Measurements from ENCODE around the gene CFAP119.
"Not testable (repeated sequence)": the region's sequence is repeated elsewhere in the genome, so short reads cannot be mapped to it uniquely, and the experiment has no call there.

CFAP119 gene

DNA sequence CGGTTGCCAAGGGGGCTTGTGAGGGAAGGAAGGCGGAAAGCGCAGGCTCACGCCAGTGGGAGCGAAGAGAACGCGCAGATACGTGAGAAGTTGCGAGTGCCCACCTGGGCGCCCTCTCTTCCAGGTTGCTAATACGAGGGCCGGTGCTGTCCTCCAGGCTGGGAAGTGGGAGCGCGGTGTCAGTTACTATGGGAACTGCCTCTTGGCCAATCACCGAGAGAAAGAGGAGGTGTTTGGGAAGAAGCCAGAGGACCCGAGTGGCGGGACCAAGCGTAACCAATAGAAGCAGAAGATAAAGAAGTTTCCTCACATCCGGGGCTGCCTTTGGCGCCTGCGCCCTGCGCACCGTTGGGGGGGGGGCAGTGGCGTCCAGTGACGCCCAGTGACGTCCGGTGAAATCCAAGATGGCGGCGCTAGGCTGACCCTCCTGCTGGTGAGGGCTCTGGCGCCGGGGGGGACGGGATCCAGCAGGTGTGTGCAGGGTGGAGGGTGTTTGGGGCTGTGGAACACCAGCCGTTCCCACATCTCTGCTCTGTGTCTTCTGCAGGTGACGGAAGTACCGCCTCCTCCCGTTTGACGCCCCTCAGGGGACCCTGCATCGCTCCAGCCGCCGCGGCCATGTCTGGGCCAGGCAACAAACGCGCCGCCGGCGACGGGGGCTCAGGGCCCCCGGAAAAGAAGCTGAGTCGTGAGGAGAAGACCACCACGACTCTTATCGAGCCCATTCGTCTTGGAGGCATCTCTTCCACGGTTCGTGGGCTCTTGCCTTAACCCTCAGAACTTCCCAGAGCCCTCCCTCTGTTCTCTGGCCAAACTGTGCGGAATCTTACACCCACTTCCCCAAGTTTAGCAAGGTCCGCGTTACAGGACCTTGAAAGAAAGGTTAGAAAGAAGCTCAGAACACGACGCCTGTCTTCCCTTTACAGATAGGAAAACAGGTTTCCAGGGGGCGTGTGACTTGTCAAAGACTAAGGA lies at the start of gene CFAP119, which contains the start of gene RNF40:
Gene CFAP119, minus strand, starts transcription at position 135 of the 975 bp plus-strand sequence. CDS start 314 bp downstream, outside the sequence.
Gene RNF40, plus strand, starts transcription at position 395 of the 975 bp plus-strand sequence. Its CDS starts 224 bp downstream, at position 619.
- DNase-seq, result peak; percentile 92

DNA sequence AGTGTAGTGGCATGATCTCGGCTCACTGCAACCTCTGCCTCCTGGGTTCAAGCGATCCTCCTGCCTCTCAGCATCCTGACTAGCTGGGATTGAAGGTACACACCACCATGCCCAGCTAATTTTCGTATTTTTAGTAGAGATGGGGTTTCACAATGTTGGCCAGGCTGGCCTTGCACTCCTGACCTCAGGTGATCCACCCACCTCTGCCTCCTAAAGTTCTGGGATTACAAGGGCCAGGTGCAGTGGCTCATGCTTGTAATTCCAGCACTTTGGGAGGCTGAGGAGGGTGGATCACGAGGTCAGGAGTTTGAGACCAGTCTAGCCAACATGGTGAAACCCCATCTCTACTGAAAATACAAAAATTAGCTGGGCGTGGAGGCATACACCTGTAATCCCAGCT lies 47.8 kb upstream of the CFAP119 start:
- not testable (repeated sequence) for DNase-seq

DNA sequence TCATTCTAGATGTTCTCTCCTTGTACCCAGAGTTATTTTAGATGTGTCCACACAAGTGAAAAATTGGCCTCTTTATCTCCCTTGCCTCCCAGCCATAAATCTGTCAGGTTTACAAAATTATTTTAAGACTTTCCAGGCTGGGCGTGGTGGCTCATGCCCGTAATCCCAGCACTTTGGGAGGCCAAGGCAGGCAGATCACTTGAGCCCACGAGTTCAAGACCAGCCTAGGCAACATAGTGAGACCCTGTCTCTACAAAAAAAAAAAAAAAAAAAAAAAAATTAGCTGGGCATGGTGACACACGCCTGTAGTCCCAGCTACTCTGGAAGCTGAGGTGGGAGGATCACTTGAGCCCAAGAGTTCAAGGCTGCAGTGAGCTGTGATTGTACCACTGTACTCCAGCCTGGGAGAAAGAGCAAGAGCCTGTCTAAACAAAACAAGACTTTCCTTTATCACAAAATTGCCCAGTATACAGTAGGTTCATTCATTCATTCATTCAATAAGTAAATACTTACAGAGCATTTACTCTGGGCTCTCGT lies 47.1 kb upstream of the CFAP119 start:
- DNase-seq, result not testable (repeated sequence)

DNA sequence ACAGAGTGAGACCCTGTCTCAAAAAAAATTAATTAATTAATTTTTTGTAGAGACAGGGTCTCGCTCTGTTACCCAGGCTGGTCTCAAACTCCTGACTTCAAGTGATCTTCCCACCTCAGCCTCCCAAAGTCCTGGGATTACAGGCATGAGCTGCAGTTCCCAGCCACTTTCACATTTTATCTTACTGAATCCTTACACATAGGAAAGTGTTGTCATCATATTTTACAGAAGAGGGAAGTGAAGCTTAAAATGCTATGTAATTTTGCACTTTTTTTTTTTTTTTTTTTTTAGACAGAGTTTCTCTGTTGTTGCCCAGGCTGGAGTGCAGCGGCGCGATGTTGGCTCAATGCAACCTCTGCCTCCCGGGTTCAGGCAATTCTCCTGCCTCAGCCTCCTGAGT lies 46.3 kb upstream of the CFAP119 start:
- DNase-seq, result no peak

DNA sequence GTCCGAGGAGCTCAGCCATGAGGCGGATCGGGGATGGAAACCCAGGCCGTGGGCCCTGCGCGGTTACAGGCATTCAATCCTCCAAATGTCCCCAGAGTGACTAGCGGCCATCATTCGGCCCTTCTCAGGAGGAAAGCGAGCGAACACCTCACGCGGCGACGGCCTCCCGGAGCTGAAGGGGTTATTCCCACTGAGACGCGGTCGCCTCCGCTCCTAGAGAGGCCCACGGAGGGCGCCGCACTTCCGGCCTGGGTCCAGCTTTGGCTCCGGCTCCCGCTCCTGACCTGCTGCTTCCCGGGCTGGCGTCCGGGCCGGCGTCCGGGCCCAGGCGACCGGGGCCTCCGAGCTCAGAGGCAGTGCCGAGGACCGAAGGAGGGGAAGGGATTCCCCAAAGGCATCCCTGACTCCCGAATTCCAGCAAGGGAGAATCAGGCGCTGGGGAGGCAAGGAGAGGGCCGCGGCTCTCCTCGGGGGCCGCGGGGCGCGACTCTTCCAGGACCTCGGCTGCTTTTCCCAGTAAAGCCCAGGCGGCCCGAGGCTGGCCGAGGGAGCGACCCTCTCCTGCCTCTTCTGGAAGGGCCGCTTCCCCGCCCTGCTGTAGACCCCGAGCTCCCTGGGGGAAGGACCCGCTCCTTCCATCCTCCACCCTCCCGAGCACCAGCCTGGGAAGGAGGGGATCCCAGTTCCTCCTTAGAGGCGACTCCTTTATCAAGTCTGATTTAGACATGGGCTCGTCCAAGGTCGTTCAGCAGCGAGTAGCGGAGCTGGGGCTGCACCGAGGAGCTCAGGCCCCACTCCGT lies 43.7 kb upstream of the CFAP119 start:
- DNase-seq, result peak; percentile 74

DNA sequence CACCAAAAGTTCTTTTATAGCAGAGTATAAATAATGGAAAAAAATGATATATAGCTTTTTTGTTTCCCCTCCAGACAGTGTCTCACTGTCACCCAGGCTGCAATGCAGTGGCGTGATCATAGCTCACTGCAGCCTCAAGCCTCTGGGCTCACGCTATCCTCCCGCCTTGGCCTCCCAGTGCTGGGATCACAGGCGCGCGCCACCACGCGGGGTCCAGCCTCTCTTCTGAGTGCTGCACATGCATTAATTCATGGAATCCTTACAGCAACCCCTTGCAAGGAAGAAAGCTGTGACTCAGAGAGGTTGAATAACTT lies 43.2 kb upstream of the CFAP119 start:
- DNase-seq, result peak; percentile 14

DNA sequence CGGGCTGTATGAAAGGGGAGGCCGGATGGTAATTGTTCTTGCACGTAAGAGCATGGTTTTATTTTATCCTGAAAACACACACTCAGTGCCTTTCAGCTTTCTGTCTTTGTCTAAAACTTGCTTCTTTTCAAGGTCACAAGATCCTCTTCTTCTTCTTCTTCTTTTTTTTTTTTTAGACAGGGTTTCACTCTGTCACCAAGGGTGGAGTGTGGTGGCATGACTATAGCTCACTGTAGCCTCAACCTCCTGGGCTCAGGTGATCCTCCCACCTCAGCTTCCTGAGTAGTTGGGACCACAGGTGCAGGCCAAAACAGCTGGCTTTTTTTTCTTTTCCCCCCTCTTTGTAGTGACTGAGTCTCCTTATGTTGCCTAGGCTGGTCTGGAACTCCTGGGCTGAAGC lies 41.1 kb upstream of the CFAP119 start:
- no peak for DNase-seq

DNA sequence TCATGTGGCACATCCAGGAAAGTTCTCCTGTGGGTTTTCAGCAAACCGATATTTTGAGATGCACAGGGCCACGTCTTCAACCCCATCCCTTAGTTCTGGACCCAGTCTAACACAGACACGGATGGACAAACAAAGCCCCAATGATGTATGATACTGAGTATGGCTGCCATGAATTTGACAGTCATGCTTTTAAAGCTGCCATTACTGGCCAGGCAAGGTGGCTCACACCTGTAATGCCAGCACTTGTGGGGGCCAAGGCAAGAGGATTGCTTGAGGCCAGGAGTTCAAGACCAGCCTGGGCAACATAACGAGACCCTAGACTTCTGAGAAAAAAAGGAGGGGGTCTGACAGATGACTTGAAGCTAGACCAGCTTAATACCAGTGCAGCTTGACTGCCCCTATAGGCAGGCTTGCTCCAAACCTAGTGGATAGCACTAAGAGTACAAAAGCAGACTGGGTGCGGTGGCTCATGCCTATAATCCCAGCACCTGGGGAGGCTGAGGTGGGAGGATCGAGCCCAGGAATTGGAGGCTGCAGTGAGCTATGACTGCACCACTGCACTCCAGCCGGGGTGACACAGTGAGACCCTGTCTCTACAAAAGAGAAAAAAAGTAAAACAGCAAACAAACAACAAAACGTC lies 35.9 kb upstream of the CFAP119 start:
- no peak for DNase-seq

DNA sequence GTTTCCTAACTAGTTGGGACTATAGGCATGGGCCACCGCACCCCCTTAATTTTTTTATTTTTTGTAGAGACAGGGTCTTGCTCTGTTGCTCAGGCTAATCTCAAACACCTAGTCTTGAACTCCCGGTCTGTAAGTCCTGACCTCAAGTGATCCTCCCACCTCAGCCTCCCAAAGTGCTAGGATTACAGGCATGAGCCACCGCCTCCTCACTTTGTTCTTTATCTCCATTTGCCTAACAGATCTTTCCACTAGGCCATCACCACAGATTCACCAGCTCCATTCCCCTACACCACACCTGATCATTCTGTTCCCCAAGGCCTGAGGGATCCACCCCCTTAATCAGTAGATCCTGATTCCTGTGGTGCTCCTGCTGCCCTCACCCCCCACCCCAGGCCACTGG lies 32.8 kb upstream of the CFAP119 start:
- no peak for DNase-seq

DNA sequence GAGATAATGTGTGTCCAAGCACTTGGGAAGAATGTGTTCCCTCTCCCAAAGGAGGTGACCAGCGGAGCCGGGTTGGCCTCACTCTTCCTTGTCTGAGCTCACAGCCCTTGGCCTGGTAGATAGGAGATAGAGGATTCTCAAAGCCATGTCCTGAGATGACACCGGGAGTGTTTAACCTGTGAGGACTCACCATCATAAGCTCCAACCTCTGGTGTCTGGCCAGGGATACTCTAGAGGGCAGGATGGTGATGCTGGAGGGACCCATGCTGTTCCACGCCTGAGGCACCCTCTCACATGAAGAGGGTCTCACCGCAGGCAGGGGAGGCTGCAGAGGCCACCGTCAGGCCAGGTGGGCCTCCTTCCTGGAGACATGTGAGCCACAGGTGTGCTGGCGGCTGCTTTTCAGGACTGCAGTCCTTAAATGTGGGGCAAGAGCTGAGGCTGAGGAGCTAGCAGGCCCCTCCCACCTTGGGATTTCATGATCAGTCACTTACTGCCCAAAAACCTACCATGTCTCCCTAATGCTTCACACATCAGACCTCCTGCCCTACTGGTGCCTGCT lies 31.7 kb upstream of the CFAP119 start:
- no peak for DNase-seq

DNA sequence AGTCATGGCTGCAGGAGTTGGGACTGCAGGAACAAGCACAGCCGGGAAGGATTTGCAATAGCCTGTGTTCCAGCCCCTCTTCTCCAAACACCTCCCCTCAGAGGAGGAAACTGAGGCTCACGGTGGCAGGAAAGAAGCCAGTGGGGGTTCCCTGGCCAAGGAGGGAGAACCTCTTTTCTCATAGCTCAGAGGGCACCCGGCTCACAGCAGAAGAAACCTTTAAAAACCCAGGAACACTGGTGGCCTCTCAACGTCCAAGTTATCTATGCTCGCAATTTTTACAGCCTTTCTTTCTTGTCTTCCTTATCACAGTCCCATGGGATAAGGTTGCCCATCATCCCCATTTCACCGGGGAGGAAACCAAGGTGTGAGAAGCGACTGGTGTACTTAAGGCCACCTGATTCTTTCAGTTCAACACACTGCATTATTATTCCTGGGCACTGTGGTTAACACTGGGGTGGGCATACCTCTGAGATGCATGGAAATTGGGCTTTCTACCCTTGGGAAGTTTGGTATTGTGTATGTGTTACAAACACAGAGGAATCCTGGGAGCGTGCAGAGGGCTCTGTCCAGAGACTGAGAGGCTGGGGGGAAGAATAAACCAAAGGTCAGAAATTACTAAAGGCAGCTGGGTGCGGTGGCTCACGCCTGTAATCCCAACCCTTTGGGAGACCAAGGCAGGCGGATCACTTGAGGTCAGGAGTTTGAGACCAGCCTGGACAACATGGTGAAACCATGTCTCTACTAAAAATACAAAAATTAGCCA lies 25.9 kb upstream of the CFAP119 start:
- DNase-seq, result no peak

DNA sequence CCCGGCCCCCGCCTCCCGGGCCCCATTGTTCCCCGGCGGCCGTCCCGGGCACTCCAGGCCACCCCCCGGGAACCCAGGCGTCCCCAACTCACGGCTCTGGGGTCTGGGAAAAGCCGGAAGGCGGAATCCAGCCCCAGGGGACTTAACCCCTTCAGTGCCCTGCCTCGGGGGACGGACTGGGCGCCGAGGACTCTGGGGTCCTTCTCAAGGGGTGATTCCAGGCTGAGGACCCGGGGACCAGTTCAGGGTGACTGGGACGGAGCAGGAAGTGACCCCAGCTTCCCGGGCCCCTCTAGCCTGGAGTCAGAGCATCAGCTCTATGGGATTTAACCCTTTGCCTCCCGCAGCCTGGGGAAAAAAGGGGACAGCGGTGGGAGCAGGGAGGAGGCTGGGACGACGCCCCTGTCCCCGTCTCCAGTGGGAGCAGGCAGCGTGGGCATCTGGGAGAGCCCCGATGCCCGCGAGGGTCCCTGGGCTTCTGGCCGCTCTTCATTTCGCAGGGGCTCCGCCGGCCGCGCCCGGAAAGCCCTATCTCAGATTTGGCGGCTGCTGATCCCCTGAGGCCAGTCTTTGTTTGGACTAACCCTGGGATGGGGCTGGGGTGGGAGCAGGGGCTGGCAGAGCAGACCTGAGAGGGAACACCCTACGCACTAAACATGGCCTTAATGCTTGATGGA lies 25.2 kb upstream of the CFAP119 start, which contains the start of gene ZNF629:
Gene ZNF629, minus strand, starts transcription at position 270 of the 677 bp plus-strand sequence. CDS start 2,723 bp downstream, outside the sequence.
- DNase-seq, result peak; percentile 54

DNA sequence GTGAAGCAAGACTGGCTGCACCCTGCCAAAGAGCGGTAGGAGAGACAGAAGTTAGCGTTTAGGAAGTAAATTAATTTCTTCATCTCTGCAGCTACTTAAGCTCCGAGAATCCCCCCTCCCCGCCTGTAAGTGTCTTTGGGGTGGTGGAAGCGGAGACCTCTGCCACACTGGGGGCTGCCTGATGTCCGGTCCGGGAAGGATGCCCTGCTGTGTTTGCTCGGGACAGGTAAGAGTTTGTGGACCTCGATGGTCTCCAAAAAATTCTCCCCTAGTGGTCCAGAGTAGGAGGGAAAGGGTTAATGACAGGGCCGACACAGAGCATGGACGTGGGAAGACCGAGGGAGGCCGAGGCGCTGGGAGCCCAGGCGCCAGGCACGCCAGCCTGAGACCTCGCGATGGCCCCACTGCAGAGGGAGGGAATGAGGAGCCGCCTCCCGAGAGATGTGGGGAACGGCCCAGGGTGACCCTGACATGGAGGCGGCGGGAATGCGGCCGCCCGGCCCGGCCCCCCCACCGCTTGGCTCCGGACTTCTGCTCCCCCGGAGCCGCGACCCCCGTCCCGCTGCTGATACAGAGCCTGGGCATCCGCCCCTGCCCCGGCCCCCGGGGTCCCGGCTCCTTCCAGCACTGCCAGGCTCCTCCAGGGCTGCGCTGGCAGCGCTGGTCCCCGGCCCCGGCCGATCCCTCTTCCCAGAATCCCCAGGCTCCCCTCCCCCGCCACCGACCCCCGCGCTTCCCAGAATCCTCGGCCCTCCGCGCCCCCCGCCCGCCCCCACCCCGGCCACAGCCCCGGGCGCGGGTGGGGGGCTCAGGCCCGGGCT lies 24.5 kb upstream of the CFAP119 start:
- DNase-seq, result peak; percentile 15

DNA sequence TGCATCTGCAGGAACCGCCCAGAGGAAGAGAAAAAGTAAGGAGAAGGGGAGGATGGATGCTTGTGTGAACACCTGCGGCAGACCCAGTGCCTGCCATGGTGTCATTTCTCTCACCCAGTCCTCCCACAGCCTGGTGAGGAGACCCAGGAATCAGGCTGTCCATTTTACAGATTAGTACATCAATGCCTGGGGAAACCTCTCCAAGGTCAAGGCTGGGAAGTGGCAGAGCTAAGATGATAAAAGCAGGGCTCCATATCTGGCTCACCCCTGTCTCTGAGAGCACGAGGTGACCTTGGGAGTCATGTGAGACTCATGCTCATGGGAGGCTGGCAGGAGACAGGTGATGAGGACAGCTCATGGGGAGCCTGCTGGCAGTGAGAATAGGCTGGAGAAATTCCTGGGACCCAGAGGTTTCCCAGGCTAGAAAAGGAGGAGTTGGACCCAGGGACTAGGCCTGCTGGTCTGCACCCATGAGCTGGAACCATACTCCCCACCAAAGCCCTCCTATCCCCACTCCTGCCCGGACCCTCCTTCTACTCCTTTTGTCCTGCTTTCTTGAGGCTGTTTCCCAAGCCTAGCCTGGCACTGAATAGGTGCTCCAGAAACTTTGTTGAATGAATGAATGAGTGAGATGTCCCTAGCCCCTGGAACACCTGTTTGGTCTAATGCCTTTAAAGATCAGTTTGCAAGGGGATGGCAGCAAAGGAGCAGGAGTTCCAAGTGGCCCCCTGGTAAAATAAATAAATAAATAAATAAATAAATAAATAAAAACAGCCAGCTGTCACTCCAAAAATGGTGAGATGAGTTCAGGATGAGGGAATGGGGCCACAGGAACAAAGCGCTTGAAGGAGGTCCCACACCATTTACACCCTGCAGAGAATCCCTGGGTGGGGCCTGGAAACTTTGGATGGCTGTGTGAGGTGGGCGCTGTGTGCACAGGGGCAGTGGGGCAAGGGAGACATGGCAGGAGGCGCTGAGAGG lies 23.6 kb upstream of the CFAP119 start:
- no peak for DNase-seq

DNA sequence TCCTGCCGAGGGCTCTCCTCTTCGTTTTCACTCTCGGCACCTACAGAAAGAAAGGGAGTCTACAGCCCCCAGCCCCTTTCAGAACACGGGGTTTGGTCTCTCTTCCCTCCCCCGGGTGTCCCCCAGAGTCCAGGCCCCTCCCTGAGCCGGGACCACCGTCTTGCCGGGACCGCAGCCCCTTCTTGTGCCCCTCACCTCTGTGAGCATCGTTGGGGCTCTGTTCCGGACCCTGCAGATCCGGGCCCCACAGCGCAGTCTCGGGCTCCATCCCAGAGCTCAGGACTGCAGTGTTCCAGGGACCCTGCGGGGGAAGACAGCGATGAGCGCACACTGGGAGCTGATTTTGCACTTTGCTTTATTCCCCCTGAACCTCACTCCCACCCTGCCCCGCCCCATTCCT lies 22.4 kb upstream of the CFAP119 start:
- no peak for DNase-seq

DNA sequence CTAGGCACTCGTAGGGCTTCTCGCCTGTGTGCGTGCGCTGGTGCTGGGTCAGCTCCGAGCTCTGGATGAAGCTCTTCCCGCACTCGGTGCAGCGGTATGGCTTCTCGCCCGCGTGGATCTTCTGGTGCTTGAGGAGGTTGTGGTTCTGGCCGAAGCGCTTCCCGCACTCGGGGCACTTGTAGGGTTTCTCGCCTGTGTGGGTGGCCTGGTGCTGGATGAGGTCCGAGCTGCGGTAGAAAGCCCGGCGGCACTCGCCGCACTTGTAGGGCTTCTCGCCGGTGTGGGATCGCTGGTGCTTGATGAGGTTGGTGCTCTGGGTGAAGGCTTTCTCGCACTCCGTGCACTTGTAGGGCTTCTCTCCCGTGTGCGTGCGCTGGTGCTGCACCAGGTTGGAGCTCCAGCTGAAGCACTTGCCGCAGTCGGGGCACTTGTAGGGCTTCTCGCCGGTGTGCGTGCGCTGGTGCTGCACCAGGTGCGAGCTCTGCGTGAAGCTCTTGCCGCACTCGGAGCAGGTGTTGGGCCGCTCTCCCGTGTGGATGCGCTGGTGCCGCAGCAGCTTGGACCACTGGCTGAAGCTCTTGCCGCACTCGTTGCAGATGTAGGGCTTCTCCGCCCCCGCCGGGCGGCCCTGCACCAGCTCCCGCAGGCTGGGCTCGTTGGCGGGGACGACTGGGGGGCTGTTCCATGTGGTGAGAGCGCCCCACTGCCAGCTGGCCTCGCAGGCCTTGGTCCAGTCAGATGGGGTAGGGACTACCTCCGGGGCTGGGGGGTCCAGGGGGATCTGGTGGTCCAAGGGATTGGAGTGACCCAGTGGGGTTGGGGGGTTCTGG lies 21.6 kb upstream of the CFAP119 start:
- no peak for DNase-seq

DNA sequence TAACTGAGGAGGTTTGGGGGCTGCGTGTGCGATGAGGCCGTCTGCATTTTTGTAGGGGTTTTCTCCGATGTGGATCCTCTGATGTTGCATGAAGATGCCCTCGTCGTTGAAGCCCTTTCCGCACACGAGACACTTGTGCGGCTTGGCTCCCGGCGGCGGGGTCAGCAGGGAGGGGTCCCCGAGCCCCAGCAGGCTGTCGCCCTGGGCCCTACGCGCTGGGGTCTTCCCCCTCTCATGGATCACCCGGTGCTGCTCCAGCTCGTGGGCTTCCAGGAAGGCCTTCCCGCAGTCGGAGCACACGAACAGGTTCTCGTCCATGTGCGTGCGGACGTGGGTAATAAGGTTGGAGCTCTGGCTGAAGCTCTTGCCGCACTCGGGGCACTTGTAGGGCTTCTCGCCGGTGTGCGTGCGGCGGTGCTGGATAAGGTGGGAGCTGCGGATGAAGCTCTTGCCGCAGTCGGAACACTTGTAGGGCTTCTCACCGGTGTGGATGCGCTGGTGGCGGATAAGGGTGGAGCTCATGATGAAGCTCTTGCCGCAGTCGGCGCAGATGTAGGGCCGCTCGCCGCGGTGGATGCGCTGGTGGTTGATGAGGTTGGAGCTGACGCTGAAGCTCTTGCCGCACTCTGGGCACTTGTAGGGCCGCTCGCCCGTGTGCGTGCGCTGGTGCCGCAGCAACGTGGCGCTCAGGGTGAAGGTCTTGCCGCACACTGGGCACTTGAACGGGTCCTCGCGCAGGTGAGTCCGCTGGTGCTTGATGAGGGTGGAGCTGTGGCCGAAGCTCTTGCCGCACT lies 20.8 kb upstream of the CFAP119 start:
- DNase-seq, result no peak

All from CD4-positive, alpha-beta T cell treated with Interleukin-6 for 4 hours (primary cell).